GM18517 (cell line): ENCODE results near the gene ALDH1A3.
"Not testable (repeated sequence)": the region's sequence is repeated elsewhere in the genome, so short reads cannot be mapped to it uniquely, and the experiment has no call there.

Experiments
- ATAC-seq: cut with Tn5 transposase; IDR thresholded peaks from one replicate; pipeline ENCODE4 v1.9.1; 2021; ENCODE audit warnings: mild to moderate bottlenecking, moderate library complexity; ENCODE audit not compliant: unreplicated experiment

Gene ALDH1A3

GRCh38 chr15:100879464-100880138 is at the start of gene ALDH1A3:
Gene ALDH1A3, plus strand, starts transcription at chr15:100879831. Its CDS starts 77 bp downstream, at chr15:100879908.
- ATAC-seq, result no peak

GRCh38 chr15:100831467-100831866 is 48.2 kb upstream of the ALDH1A3 start:
- ATAC-seq, result no peak

- no peak for ATAC-seq
Measured at GRCh38 chr15:100832149-100832942, 47.3 kb upstream of the ALDH1A3 start.

GRCh38 chr15:100833417-100834389 is 45.9 kb upstream of the ALDH1A3 start:
- ATAC-seq, result no peak

GRCh38 chr15:100834731-100835130 is 44.9 kb upstream of the ALDH1A3 start:
- no peak for ATAC-seq

- ATAC-seq, result no peak
Measured at GRCh38 chr15:100835636-100836035, 44.0 kb upstream of the ALDH1A3 start.

- no peak for ATAC-seq
Measured at GRCh38 chr15:100836501-100836900, 43.1 kb upstream of the ALDH1A3 start.

GRCh38 chr15:100841426-100841825 is 38.2 kb upstream of the ALDH1A3 start:
- no peak for ATAC-seq

GRCh38 chr15:100842756-100843730 is 36.6 kb upstream of the ALDH1A3 start:
- no peak for ATAC-seq

- ATAC-seq, result no peak
Measured at GRCh38 chr15:100844167-100844566, 35.5 kb upstream of the ALDH1A3 start.

GRCh38 chr15:100844778-100845177 is 34.9 kb upstream of the ALDH1A3 start:
- no peak for ATAC-seq

- ATAC-seq, result no peak
Measured at GRCh38 chr15:100847194-100847593, 32.4 kb upstream of the ALDH1A3 start.

- no peak for ATAC-seq
Measured at GRCh38 chr15:100849021-100849854, 30.4 kb upstream of the ALDH1A3 start.

- no peak for ATAC-seq
Measured at GRCh38 chr15:100849855-100850218, 29.8 kb upstream of the ALDH1A3 start.

- ATAC-seq, result not testable (repeated sequence)
Measured at GRCh38 chr15:100851428-100852015, 28.1 kb upstream of the ALDH1A3 start.

- ATAC-seq, result no peak
Measured at GRCh38 chr15:100852630-100853029, 27.0 kb upstream of the ALDH1A3 start.

GRCh38 chr15:100853676-100854440 is 25.8 kb upstream of the ALDH1A3 start:
- no peak for ATAC-seq

- ATAC-seq, result no peak
Measured at GRCh38 chr15:100856867-100857266, 22.8 kb upstream of the ALDH1A3 start.
